GM21360 (cell line): ENCODE data around the gene AGL.
"Not testable (repeated sequence)": the region's sequence is repeated elsewhere in the genome, so short reads cannot be mapped to it uniquely, and the experiment has no call there.

Experiments used
- ATAC-seq: cut with Tn5 transposase; IDR thresholded peaks from one replicate; pipeline ENCODE4 v1.9.1; 2021; ENCODE audit warnings: mild to moderate bottlenecking, moderate library complexity; ENCODE audit not compliant: unreplicated experiment

The AGL gene

DNA sequence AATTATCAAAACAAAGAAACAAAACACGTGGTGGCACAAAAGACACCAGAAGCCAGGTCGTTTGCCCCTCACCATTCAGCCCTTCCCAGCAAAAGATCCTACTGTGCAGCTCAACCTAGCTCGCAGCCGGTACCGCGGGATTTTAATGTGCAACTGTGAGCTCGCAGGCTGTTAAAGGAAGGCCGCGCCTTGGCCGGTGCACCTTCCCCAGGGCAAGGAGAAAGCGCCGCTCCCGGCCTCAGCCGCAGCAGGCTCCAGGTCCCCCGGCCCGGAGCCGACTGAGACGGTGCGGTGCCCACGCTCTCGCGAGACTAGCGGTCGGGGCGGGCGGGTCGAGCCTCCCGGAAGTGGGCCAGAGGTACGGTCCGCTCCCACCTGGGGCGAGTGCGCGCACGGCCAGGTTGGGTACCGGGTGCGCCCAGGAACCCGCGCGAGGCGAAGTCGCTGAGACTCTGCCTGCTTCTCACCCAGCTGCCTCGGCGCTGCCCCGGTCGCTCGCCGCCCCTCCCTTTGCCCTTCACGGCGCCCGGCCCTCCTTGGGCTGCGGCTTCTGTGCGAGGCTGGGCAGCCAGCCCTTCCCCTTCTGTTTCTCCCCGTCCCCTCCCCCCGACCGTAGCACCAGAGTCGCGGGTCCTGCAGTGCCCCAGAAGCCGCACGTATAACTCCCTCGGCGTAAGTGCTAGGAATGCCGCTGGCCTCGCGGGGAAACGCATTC lies at the start of gene AGL:
AGL (plus strand) TSS at position 618 of the 715 bp plus-strand sequence. CDS start 682 bp downstream, outside the sequence.
- ATAC-seq, result peak; percentile 98

- no peak for ATAC-seq
Observed at GRCh38 chr1:99801584-99801983, 48.6 kb upstream of the AGL start.

GRCh38 chr1:99806882-99807281 lies 43.3 kb upstream of the AGL start:
- ATAC-seq, result no peak

DNA sequence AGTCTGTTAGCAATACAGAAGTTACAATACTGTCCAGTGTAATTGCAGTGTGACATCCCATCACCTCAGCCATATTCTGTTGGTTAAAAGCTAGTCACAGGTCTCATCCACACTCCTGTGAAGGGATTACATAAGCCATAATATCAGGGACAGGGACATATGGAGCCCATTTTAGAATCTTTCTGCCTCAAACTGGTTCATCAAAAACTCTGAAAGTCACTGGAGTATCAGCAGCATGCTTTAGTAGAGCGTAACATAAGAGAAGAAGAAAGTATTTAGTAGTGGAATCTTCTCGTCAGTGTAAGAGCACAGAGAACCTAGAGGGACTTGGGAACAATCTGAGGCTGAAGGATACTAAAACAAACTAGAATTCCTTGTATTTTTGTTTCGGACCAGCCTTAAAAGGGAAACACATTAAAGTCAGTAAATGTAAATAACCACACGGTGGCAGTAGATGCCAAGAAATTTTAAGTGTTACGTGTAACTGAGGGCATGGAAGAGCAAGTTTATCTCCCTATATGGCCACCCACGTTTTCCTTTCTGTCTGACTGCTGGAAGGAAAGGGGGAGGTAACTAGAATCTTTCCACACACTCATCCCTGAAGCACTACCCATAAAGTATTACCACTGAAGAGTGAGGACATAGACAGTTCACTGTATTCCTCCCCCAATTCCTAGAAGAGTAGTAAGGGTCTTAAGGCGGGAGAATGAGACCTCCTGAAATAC lies 41.6 kb upstream of the AGL start:
- peak; percentile 90 for ATAC-seq

- ATAC-seq, result no peak
Observed at GRCh38 chr1:99811075-99811474, 39.1 kb upstream of the AGL start.

DNA sequence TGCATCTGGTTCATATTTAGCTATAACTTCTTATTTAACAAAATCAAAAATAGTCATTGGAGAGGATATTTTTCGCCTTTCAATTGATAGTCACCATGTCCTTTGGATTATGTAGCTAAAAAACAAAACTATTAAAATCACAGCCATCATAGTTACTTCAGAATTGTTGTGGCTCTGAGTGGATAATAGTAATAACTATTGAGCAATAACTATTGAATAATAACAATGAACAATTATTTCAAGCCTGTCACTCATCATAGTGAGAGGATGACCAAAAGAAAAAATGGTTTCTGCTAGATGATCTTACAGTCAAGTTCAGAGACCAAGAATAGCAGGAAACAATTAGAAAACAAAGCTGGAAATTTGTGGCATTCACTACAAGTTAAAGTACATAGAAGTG lies 38.4 kb upstream of the AGL start:
- ATAC-seq, result no peak

DNA sequence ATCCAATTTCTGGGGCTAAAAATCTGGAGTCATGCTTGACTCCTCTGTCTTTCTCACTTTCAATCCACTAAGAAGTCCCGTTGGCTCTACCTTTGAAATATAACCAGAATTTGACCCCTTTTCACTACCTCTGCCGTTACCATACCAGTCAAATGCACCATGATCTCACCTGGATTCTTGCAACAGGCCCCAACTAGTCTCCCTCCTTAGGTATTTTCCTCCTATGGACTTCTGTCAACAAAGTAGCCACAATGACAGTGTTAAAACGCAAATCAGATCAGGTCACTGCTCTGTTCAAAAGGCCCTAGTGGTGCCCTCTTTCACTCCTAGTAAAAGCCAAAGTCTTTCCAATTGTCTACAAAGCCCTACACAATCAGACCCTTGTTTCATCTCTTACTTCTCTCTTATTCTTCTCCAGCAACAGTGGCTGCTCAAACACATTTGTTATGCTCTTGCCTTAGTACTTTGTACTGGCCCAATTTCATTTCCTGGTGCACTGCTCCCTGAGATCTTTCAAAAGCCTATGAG lies 35.7 kb upstream of the AGL start:
- no peak for ATAC-seq

- no peak for ATAC-seq
Observed at GRCh38 chr1:99816656-99817055, 33.5 kb upstream of the AGL start.

GRCh38 chr1:99818063-99818699 lies 32.0 kb upstream of the AGL start:
- ATAC-seq, result no peak

DNA sequence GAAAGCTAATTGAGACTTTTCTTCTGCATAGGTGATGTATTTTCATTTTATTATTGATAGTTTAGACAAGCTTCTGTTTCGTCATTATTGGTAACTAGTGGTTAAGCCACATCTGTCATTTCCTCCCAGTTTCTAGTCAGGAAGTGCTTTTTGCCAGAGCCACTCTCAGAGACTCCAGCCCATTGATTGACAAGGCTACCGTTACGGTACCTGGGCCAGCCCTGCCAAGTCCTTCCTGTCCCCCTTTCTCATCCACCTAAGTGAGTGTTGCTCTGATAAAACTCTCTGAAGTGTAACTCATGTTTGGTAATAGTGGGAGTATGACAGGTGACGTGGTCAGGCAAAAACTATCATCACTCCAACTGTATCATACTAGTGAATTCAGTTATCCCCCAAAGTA lies 29.6 kb upstream of the AGL start:
- ATAC-seq, result peak; percentile 84

- ATAC-seq, result no peak
Observed at GRCh38 chr1:99825098-99825497, 25.1 kb upstream of the AGL start.

DNA sequence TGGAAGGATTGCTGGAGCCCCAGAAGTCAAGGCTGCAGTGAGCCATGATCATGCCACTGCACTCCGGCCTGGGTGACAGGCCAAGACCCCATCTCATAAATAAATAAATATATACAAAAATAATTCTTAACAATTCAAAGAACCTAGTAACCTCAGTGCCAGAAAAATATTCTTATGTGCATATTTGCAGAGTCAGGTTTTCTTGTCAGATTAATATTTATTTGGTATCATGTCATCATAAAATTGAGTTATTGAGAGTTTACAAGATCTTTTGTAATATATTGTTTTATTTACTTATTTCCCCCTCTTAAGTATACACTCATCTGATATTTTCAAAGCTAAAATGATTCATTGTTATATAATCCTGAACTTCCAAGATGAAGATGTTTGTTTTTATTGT lies 24.5 kb upstream of the AGL start:
- no peak for ATAC-seq

DNA sequence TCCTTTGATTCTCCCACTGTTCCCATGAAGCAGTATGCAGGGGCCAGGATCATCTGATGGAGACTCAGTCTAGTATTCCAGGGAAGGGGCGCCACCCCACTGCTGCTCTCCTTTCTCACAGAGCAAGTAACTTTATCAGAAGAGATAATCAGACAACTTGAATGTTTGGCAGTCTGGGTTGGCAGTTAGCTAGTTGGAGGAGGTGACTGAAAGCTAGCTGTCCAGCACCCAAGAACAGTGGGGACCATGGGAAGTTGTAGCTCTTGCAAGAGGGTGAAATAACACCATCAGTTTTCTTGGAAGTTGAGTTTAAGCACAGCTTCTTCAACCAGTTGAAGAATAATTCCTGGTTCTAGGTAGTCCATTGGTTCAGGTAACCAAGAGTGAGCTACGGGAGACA lies 22.2 kb upstream of the AGL start:
- no peak for ATAC-seq

DNA sequence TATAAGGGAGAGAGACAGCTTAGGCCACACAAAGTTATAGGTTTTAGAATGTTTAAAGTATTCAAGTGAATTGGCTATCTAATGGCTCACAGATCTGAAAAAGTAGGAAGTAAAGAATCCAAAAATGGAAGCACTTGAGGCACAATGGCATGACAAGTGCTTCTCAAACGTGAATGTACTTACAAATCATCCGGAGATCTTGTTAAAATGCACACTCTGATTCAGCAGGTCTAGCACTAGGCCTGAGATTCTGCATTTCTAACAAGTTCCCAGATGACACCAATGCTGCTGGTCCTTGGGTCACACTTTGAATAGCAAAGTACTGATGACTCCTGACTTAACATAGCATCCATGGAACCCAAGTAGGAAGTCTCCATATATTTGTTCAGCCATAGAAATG lies 20.9 kb upstream of the AGL start:
- ATAC-seq, result no peak

- ATAC-seq, result not testable (repeated sequence)
Observed at GRCh38 chr1:99833911-99834310, 16.2 kb upstream of the AGL start.

- not testable (repeated sequence) for ATAC-seq
Observed at GRCh38 chr1:99836171-99837103, 13.7 kb upstream of the AGL start.

DNA sequence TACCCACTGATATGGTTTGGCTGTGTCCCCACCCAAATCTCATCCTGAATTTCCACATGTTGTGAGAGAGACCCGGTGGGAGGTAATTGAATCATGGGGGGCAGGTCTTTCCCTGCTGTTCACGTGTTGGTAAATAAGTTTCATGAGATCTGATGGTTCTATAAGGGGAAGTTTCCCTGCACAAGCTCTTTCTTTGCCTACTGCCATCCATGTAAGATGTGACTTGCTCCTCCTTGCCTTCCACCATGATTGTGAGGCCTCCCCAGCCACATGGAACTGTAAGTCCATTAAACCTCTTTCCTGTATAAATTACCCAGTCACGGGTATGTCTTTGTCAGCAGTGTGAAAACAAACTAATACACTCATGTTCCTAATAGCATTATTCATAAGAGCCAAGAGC lies 9.8 kb upstream of the AGL start:
- ATAC-seq, result not testable (repeated sequence)

DNA sequence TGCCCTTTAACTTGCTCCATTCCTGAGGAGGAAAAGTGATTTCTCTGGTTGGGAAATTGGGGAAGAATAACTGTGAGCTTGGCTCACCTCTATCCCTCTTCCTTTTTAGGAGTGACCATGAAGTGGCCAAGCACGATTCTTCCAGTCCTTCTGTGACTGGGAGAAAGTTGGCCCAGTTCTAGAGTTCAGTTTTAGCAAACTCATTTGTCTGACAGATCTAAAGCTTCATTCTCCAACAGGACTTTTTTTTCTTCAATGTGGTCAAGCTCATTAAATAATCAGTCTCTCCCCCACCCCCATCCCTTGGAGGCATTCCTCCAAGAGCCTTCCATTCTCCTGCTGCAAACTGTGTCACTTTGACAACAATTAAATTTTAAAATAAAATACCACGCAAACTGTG lies 6.4 kb upstream of the AGL start:
- ATAC-seq, result no peak

DNA sequence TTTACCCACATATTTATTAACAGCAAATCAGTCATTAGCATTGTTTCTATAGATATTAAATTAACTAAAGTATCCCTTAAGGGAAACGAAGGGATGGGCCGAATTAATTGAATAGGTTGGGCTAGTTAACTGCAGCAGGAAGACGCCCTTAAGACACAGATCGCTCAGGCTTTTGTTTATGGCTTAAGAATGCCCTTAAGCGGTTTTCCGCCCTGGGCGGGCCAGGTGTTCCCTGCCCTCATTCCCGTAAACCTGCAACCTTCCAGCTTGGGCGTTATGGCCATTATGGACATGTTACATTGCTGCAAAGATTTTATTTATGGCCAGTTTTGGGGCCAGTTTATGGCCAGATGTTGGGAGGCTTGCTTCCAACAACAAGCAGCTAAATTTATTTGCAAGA lies 5.0 kb upstream of the AGL start:
- ATAC-seq, result not testable (repeated sequence)

- peak; percentile 4 for ATAC-seq
Observed at GRCh38 chr1:99849413-99849743, 783 bp upstream of the AGL start.
